Measurements from ENCODE around the gene SCIMP.
"Not testable (repeated sequence)": the region's sequence is repeated elsewhere in the genome, so short reads cannot be mapped to it uniquely, and the experiment has no call there.

Gene SCIMP

GRCh38 chr17:5234645-5235576 is at the start of gene SCIMP:
Gene SCIMP, minus strand, starts transcription at chr17:5234860. Its CDS starts 105 bp downstream, at chr17:5234755.
- no peak for DNase-seq

- no peak for DNase-seq
Measured at GRCh38 chr17:5283571-5284315, 49.1 kb upstream of the SCIMP start.

- peak; percentile 49 to 83 for DNase-seq
Measured at GRCh38 chr17:5282642-5283217, 48.1 kb upstream of the SCIMP start.

GRCh38 chr17:5281814-5282641 is 47.4 kb upstream of the SCIMP start, which contains the start of gene RABEP1:
Gene RABEP1, plus strand, starts transcription at chr17:5282284. Its CDS starts 203 bp downstream, at chr17:5282487.
- DNase-seq = peak; percentile 89 to 95

- no peak for DNase-seq
Measured at GRCh38 chr17:5272322-5272721, 37.7 kb upstream of the SCIMP start.

GRCh38 chr17:5269241-5269960 is 34.7 kb upstream of the SCIMP start:
- no peak for DNase-seq

GRCh38 chr17:5264893-5265292 is 30.2 kb upstream of the SCIMP start:
- no peak for DNase-seq

GRCh38 chr17:5263441-5263840 is 28.8 kb upstream of the SCIMP start:
- DNase-seq = no peak

GRCh38 chr17:5262416-5262991 is 27.8 kb upstream of the SCIMP start:
- no peak for DNase-seq

GRCh38 chr17:5260542-5260941 is 25.9 kb upstream of the SCIMP start:
- no peak for DNase-seq

- no peak for DNase-seq
Measured at GRCh38 chr17:5257124-5257523, 22.5 kb upstream of the SCIMP start.

- DNase-seq = no peak
Measured at GRCh38 chr17:5254903-5255521, 20.4 kb upstream of the SCIMP start.

- DNase-seq = no peak
Measured at GRCh38 chr17:5254414-5254813, 19.8 kb upstream of the SCIMP start.

- DNase-seq = peak; percentile 39 to 55
Measured at GRCh38 chr17:5249615-5250014, 15.0 kb upstream of the SCIMP start.

GRCh38 chr17:5248821-5249479 is 14.3 kb upstream of the SCIMP start:
- no peak for DNase-seq

- DNase-seq = no peak
Measured at GRCh38 chr17:5247621-5248020, 13.0 kb upstream of the SCIMP start.

- no peak for DNase-seq
Measured at GRCh38 chr17:5241861-5242671, 7.4 kb upstream of the SCIMP start.

GRCh38 chr17:5239769-5240168 is 5.1 kb upstream of the SCIMP start:
- DNase-seq = not testable (repeated sequence)

GRCh38 chr17:5238333-5238732 is 3.7 kb upstream of the SCIMP start:
- no peak for DNase-seq

Measured in stimulated activated CD4-positive, alpha-beta T cell treated with anti-CD3 and anti-CD28 coated beads, Interleukin-4, amount 100 ng/mL, for 4 hours (primary cell).